Spleen (tissue), 7 donors: ENCODE data around the gene OR10J5.

Experiments used
- POLR2AphosphoS5 ChIP-seq, 3 donors: sonication (generic); formaldehyde crosslinking; IDR thresholded peaks; one replicate each; pipeline ENCODE4 v1.5.1; 2017; ENCODE audit warnings: antibody characterized with exemption in 3 of 3
- TF ChIP-seq, protein P1 (sequence below), 11 experiments: fragments of 200-600 bp in 7 of 11; fragments of 450-650 bp in 4 of 11; sonication (generic) in 4 of 11; IDR thresholded peaks in 8 of 11; conservative IDR thresholded peaks in 3 of 11; 1 replicate in 7 of 11; 2 replicates in 4 of 11; pipeline versions ENCODE4 v1.4.0 to v1.8.0; 2016 to 2021; ENCODE audit warnings: antibody characterized with exemption in 11 of 11, inconsistent platforms in 4 of 11, mild to moderate bottlenecking in 1 of 11
- donor health status: DM: no; HTN: no; CAD: no; lungs with moderate emphysema.
- donor health status: DM: no; HTN: no; CAD: no.
- donor health status: DM: no; HTN: no; CAD: no.

DNA sequence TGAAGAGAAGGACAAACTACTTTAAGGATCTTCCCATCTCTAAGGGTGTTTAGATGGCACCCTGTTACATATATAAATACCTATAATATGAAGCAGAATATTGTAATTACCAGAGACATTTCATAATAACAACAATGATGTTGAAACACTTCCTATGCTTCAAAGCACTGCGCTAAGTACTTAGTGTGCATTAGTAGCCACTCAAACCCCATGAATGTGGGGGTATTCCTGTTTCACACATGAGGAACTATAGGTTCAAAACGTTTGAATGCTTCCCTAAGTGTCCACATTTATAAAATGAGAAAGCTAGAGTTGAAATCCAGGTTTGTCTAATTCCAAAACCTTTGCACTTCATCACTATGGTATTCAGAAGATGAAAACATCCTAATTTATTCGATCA is 18.5 kb upstream of the OR10J5 start:
- TF ChIP-seq, protein P1, sequence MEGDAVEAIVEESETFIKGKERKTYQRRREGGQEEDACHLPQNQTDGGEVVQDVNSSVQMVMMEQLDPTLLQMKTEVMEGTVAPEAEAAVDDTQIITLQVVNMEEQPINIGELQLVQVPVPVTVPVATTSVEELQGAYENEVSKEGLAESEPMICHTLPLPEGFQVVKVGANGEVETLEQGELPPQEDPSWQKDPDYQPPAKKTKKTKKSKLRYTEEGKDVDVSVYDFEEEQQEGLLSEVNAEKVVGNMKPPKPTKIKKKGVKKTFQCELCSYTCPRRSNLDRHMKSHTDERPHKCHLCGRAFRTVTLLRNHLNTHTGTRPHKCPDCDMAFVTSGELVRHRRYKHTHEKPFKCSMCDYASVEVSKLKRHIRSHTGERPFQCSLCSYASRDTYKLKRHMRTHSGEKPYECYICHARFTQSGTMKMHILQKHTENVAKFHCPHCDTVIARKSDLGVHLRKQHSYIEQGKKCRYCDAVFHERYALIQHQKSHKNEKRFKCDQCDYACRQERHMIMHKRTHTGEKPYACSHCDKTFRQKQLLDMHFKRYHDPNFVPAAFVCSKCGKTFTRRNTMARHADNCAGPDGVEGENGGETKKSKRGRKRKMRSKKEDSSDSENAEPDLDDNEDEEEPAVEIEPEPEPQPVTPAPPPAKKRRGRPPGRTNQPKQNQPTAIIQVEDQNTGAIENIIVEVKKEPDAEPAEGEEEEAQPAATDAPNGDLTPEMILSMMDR (IDR thresholded peaks at IDR 0.05 in 8 of 11, conservative IDR thresholded peaks at IDR 0.05 in 3 of 11), result no peak
- TF ChIP-seq POLR2AphosphoS5 (IDR thresholded peaks at IDR 0.05), result no peak
